Rectal smooth muscle tissue (tissue), 1 donor: ENCODE results near the gene ARHGAP35.
A peak's percentile ranks its signal among the peaks of the same experiment; 100 is the strongest.
"Not testable (repeated sequence)": the region's sequence is repeated elsewhere in the genome, so short reads cannot be mapped to it uniquely, and the experiment has no call there.

Experiments used
- H3K27ac ChIP-seq: one replicate; pipeline ENCODE4 v1.7.0; 2013; ENCODE audit warnings: low read depth, low read length, inconsistent platforms
- H3K27me3 ChIP-seq: one replicate; pipeline ENCODE4 v1.7.0; 2013; ENCODE audit warnings: low read length; ENCODE audit not compliant: control insufficient read depth, insufficient read depth
- H3K36me3 ChIP-seq: one replicate; pipeline ENCODE4 v1.7.0; 2013; ENCODE audit warnings: low read length; ENCODE audit not compliant: control insufficient read depth, insufficient read depth
- H3K4me1 ChIP-seq: one replicate; pipeline ENCODE4 v1.7.0; 2013; ENCODE audit warnings: low read length; ENCODE audit not compliant: control insufficient read depth, insufficient read depth
- H3K4me3 ChIP-seq: one replicate; pipeline ENCODE4 v1.7.0; 2013; ENCODE audit warnings: low read length
- H3K9ac ChIP-seq: one replicate; pipeline ENCODE4 v1.7.0; 2013; ENCODE audit warnings: low read length

Gene ARHGAP35

DNA sequence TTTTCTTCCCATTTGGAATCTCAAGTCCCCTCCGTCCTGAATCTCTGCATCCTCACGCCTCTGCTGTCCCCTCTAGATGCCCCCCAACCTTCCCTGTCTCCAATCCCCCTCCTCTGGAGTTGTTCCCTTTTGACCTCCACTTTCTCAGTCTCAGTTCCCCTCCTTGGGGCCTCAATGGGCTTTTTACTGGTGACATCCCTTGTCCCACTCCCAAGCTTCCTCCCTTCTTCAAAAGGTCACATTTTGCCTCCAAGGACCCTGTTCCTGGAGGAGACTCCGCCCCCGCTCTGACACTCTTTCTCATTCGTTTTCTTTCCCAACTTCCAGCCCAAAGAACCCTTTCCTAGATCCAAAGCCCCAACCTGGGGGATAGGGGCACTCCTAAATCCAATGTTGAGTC, 11.2 kb upstream of the ARHGAP35 start:
- peaks cover 12% of the 10 kb centered on the region for H3K4me1 ChIP-seq
- no peak overlapping the region for H3K9ac ChIP-seq
- H3K36me3 ChIP-seq = no peaks in the 10 kb centered on the region
- no peaks in the 10 kb centered on the region for H3K27me3 ChIP-seq
- no peak overlapping the region for H3K27ac ChIP-seq
- H3K4me3 ChIP-seq = peak overlapping the region; percentile 76

DNA sequence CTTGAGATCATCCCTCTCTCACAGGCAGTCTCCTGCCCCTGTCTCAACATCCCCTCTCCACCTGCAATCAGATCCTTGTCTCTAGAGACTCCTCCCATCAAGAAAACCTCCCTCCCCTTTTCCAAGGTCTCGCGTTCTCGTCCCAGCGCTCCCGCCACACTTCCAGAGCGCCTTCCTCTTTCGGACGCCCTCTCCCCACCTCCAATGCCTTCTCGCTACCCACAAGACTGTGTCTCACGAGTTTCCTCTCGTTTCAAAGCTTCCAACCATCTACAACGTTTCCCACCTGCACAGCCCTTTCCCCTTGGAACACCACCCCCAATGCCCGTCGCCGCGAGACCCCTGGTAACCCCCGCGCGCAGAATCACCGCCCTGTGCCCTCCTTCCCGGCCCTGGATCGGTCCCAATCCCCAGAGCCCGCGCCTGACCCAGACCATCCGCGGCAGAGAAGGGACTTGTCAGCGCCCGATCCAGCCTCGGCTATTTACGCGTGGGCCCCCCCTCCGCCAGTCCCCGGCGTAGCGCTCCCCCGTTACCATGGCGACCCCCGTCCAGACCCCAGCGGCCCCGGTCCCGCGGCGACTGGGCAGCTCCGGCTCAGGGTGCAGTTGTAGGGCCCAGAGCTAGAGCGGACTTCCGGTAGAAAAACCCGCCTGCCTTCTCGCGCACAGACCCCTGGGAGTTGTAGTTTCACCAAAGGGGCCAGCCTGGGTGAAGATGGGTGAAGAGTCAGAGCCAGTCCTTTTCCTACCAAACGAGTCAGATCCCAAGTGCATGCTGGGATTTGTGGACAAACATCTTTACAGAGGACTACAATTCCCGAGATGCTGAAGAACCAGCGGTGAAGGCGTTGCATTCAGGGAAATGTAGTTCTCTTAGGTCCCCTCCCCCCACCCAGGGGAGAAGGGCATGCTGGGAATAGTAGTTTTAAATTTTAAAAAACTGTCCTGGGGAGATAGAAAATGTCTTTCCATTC, 10.3 kb upstream of the ARHGAP35 start, which contains the start of gene AP2S1:
Gene AP2S1, minus strand, starts transcription at position 619 of the 976 bp plus-strand sequence. Its CDS starts 80 bp downstream, at position 539.
- Histone ChIP-seq H3K27ac (peak within 1 kb of the TSS; percentile 81), H3K36me3 (no peaks in the 10 kb centered on the region), H3K27me3 (no peaks in the 10 kb centered on the region), H3K4me1 (peaks cover 12% of the 10 kb centered on the region), H3K9ac (peak within 1 kb of the TSS; percentile 75), H3K4me3 (peak within 1 kb of the TSS; percentile 76)

- Histone ChIP-seq H3K4me1 (peaks cover 10% of the 10 kb centered on the region), H3K27ac (no peak overlapping the region), H3K4me3 (no peak overlapping the region), H3K27me3 (no peaks in the 10 kb centered on the region), H3K9ac (no peak overlapping the region), H3K36me3 (no peaks in the 10 kb centered on the region)
These were observed 8.0 kb upstream of the ARHGAP35 start for GRCh38 chr19:46852830-46853229.

GRCh38 chr19:46854698-46855097, 6.1 kb upstream of the ARHGAP35 start:
- not testable (repeated sequence) for H3K4me3 ChIP-seq, H3K27me3 ChIP-seq, H3K27ac ChIP-seq, H3K9ac ChIP-seq, H3K36me3 ChIP-seq, H3K4me1 ChIP-seq

- Histone ChIP-seq H3K36me3 (no peaks in the 10 kb centered on the region), H3K9ac (no peak overlapping the region), H3K4me1 (peaks cover 5% of the 10 kb centered on the region), H3K4me3 (peak overlapping the region; percentile 60), H3K27ac (peak overlapping the region; percentile 33), H3K27me3 (no peaks in the 10 kb centered on the region)
These were observed 4.5 kb upstream of the ARHGAP35 start for GRCh38 chr19:46856062-46857022.

- Histone ChIP-seq H3K4me3 (peak overlapping the region; percentile 51), H3K4me1 (peaks cover 17% of the 10 kb centered on the region), H3K27ac (peak overlapping the region; percentile 29), H3K9ac (no peak overlapping the region), H3K27me3 (no peaks in the 10 kb centered on the region), H3K36me3 (no peaks in the 10 kb centered on the region)
These were observed 1.1 kb upstream of the ARHGAP35 start for GRCh38 chr19:46859637-46860124.

GRCh38 chr19:46860125-46860845, 512 bp upstream of the ARHGAP35 start:
- H3K9ac ChIP-seq = peak overlapping the region; percentile 68
- peaks cover 21% of the 10 kb centered on the region for H3K4me1 ChIP-seq
- H3K27ac ChIP-seq = peak overlapping the region; percentile 96
- no peaks in the 10 kb centered on the region for H3K36me3 ChIP-seq
- no peaks in the 10 kb centered on the region for H3K27me3 ChIP-seq
- H3K4me3 ChIP-seq = peak overlapping the region; percentile 97

GRCh38 chr19:46861691-46862502, 1.1 kb downstream of the ARHGAP35 start:
- Histone ChIP-seq H3K27ac (peak overlapping the region; percentile 56), H3K4me3 (peak overlapping the region; percentile 85), H3K36me3 (no peaks in the 10 kb centered on the region), H3K4me1 (peaks cover 16% of the 10 kb centered on the region), H3K9ac (peak overlapping the region; percentile 25), H3K27me3 (no peaks in the 10 kb centered on the region)

DNA sequence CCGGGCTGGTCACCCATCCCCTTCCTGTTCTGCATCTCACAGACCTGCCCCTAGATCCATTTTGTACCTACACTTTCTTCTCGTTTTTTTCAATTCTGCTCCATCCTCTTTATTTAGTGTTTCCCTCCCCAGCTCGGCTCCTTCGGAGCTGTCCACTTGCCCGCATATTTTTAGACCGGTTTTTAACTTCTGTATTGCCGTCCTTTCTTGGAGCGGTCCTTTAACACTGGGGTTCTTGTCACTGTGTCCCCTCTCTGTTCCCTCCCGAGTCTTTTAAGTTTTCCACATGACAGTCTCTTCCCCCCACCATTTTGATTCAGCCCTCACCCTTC, 1.7 kb downstream of the ARHGAP35 start:
- Histone ChIP-seq H3K9ac (no peak overlapping the region), H3K27me3 (no peaks in the 10 kb centered on the region), H3K4me1 (peaks cover 16% of the 10 kb centered on the region), H3K27ac (no peak overlapping the region), H3K4me3 (peak overlapping the region; percentile 85), H3K36me3 (no peaks in the 10 kb centered on the region)

DNA sequence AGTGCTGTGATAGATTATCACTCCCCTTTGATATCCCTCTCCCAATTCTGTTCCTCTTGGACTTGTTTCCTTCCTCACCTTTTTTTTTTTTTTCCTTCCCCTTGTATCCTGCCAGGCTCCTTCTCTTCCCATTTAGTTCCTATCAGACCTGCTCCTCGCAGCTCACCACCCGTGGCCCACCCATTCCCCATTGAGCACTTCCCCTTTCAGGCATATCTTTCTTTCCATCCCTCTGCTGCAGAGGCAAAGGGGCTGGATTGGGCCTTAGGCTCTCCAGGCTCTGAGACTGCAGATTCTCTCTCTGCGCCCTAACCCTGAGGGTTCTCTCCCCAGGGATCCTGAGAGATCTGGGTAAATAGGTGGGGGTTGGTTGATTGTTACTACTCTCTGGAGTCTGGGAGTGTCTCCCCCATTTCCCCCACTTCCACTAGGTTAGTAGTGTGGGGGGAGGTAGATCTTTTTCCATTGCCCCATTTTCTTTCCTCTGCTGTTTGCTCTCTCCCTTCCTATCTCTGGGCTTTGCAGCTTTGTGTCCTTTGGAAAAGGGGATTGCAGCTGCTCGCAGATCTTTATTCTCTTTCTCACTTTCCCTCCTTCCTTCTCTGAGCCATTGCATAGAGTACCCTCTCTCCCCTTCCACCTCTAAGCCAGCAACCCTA, 2.3 kb downstream of the ARHGAP35 start:
- Histone ChIP-seq H3K9ac (no peak overlapping the region), H3K4me3 (peak overlapping the region; percentile 85), H3K27ac (no peak overlapping the region), H3K4me1 (peaks cover 16% of the 10 kb centered on the region), H3K27me3 (no peaks in the 10 kb centered on the region), H3K36me3 (no peaks in the 10 kb centered on the region)
